ENCODE results near the gene ITGA2B. TPM values are rescaled to one million over a fixed set of nuclear protein-coding genes. Genes with fewer than 3 reads are reported as not detected.
"Not testable (repeated sequence)": the region's sequence is repeated elsewhere in the genome, so short reads cannot be mapped to it uniquely, and the experiment has no call there.

The ITGA2B gene
- total and polyA plus RNA-seq, 2 experiments from 2014 or later, result not detected

DNA sequence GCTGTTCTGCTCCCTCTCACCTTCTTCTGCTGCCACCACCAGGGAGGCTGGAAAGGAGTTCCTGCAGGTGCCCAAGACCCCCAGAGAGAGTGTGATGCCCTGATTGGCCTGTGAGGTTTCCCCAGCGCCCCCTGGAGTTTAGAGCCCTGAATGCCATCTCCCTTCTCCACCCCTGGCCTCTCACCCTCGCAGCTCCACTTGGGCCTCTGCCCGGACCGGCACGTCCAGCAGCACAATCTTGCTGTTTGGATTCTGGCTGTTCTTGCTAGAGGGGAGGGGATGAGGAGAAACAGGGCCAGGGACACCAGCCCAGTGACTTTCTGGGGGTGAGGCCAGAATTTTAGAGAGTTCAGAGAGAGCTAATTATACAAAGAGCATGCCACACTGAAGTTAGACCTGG, 13.3 kb downstream of the ITGA2B start:
- peak; percentile 57 for DNase-seq
- Histone ChIP-seq H4K20me1 (ENCODE audit: insufficient read depth) (no peaks in the 10 kb centered on the region), H3F3A (ENCODE audit: insufficient read depth) (no peaks in the 10 kb centered on the region), H3K9me2 (ENCODE audit: insufficient read depth) (no peaks in the 10 kb centered on the region), H3K27ac (no peak overlapping the region), H3K4me2 (ENCODE audit: unreplicated experiment) (no peak overlapping the region), H2AFZ (no peak overlapping the region), H3K36me3 (ENCODE audit: low read depth) (no peaks in the 10 kb centered on the region), H3K4me3 (no peak overlapping the region), H3K9me3 (ENCODE audit: low read depth) (no peaks in the 10 kb centered on the region), H3K27me3 (replicated peaks; ENCODE audit: insufficient read depth) (peaks cover 5% of the 10 kb centered on the region; the same call in 1 of the 2 replicates), H3K9ac (no peak overlapping the region), H3K79me2 (ENCODE audit: insufficient read depth) (no peaks in the 10 kb centered on the region), H3K4me1 (ENCODE audit: insufficient read depth) (no peaks in the 10 kb centered on the region)
- 7 to 8% methylated on average over 5 of the region's 5 CpGs for WGBS, 2 experiments (ENCODE audit: low coverage in 1 of 2, low lambda C conversion rate in 2 of 2, missing lambda C conversion rate in 2 of 2)
- in situ Hi-C loops (cut with MboI), result no loop called here
- TF ChIP-seq EZH2 (IDR thresholded peaks at IDR 0.05; ENCODE audit: insufficient read depth, poor library complexity, severe bottlenecking) (no peak), EZH2phosphoT487 (IDR thresholded peaks at IDR 0.05; ENCODE audit: insufficient read depth, low read depth) (no peak)

DNA sequence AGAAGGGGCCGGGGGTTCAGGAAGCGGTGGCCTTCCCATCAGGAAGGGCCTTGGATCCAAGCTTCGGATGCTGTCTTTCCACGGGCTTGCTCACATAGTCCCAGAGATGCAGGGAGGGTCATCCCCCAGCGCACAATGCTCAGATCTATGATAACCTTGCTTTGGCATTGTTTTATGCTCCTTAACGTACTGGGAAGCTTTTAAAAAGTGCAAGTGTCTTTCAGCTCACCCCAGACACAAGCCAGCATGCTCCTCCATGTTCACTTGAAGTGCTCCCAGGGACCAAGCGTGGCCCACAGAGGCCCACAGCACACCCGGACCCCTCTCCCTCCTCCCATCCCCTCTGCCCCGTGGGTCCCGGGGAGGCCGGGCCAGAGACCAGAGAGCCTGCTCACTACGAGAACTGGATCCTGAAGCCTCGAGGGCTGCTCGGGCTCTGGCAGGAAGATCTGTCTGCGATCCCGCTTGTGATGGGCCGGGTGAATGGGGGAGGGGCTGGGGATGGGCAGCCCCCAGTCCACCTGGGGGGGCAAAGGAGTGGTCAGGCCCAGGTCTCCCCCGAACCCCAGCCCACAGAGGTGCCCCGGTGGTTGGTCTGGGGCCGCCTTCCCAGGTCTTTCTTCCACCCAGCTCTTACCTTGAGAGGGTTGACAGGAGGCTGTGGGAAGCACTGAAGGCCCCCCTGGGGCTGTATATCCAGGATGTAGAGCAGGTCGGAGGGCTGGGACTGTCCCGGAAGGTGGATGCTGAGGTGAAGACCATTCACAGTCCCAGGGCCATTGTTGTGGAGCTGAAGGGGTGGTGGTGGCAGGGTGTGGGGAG, 14.0 kb downstream of the ITGA2B start:
- H3K27ac ChIP-seq, result no peak overlapping the region
- no peaks in the 10 kb centered on the region for H3K9me3 ChIP-seq (ENCODE audit: low read depth)
- no peak for TF ChIP-seq EZH2 (IDR thresholded peaks at IDR 0.05; ENCODE audit: insufficient read depth, poor library complexity, severe bottlenecking)
- TF ChIP-seq EZH2phosphoT487 (IDR thresholded peaks at IDR 0.05; ENCODE audit: insufficient read depth, low read depth), result no peak
- no peaks in the 10 kb centered on the region for H3K4me1 ChIP-seq (ENCODE audit: insufficient read depth)
- no peaks in the 10 kb centered on the region for H3K9me2 ChIP-seq (ENCODE audit: insufficient read depth)
- no peaks in the 10 kb centered on the region for H3K36me3 ChIP-seq (ENCODE audit: low read depth)
- 16 to 18% methylated on average over 19 to 22 of the region's 22 CpGs for WGBS, 2 experiments (ENCODE audit: low coverage in 1 of 2, low lambda C conversion rate in 2 of 2, missing lambda C conversion rate in 2 of 2)
- H3K4me2 ChIP-seq (ENCODE audit: unreplicated experiment), result no peak overlapping the region
- no peak for DNase-seq
- H3K4me3 ChIP-seq, result no peak overlapping the region
- H3K27me3 ChIP-seq (replicated peaks; ENCODE audit: insufficient read depth), result peaks cover 5% of the 10 kb centered on the region; the same call in 1 of the 2 replicates
- no peaks in the 10 kb centered on the region for H4K20me1 ChIP-seq (ENCODE audit: insufficient read depth)
- H3K79me2 ChIP-seq (ENCODE audit: insufficient read depth), result no peaks in the 10 kb centered on the region
- no peaks in the 10 kb centered on the region for H3F3A ChIP-seq (ENCODE audit: insufficient read depth)
- no peak overlapping the region for H2AFZ ChIP-seq
- in situ Hi-C loops (cut with MboI), result no loop called here
- H3K9ac ChIP-seq, result no peak overlapping the region

DNA sequence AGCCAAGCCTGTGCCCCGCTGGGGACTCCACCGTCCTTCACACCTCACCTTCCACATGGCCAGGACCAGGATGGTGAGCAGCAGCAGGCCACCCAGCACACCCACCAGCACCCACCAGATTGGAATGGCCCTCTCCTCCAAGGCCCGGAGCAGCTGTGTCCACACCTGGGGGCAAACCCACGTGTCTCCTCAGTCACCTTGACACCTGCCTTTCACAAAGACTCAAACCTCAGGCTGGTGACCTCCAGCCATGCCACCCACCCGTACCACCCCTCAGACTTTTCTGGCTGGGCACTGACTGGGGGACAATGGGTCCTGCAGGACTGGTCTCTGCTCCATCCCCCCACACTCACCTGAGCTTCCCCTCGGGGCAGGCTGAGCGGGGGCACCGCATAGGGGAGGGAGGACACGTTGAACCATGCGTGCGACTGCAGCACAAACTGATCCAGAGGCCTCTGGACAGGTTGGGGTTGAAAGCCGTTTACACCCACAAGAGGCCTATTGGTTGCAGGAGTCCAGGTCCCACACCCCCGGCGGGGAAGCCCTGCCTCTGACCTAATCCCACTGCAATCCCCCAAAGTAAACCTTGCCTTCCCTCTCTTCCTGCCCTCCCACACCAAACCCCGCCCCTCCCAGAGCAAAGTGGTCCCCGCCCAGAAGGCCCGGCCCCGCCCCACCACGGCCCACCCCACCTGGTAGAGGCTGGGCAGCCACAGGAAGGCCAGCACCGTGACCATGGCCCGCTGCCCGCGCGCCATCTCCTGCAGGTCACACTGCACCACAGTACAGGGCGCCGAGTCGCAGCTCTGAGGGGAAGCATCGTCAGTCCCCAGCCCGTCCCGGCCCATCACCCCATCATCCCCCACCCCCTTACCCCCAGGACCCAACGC, 14.9 kb downstream of the ITGA2B start:
- H3K9me3 ChIP-seq (ENCODE audit: low read depth), result no peaks in the 10 kb centered on the region

DNA sequence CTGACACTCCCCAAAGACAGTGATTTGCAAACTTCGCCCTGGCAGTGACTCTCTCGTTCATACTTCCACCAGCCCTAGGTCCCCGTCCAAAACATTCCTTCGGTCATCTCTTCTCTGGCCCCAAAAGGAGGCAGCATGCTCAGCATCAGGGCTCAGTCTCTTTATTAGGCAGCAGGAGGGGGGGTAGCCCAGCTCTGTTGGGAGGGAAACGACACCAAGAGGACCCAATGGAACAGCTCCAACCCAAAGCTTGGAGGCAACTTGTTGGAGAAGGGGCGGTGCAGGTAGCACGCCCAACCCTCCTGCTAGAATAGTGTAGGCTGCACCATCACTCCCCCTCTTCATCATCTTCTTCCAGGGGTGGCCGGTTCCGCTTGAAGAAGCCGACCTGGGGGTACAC, 17.4 kb downstream of the ITGA2B start:
- no peaks in the 10 kb centered on the region for H3K79me2 ChIP-seq (ENCODE audit: insufficient read depth)
- no peaks in the 10 kb centered on the region for H4K20me1 ChIP-seq (ENCODE audit: insufficient read depth)

More for the DNA sequence above, 14.9 kb downstream of the ITGA2B start:
- Histone ChIP-seq H3F3A (ENCODE audit: insufficient read depth) (no peaks in the 10 kb centered on the region), H3K9ac (no peak overlapping the region), H3K27me3 (replicated peaks; ENCODE audit: insufficient read depth) (peaks cover 5% of the 10 kb centered on the region; the same call in 1 of the 2 replicates), H3K4me3 (no peak overlapping the region), H3K4me2 (ENCODE audit: unreplicated experiment) (no peak overlapping the region), H3K36me3 (ENCODE audit: low read depth) (no peaks in the 10 kb centered on the region), H3K79me2 (ENCODE audit: insufficient read depth) (no peaks in the 10 kb centered on the region), H3K4me1 (ENCODE audit: insufficient read depth) (no peaks in the 10 kb centered on the region), H3K9me2 (ENCODE audit: insufficient read depth) (no peaks in the 10 kb centered on the region), H2AFZ (no peak overlapping the region), H3K27ac (no peak overlapping the region), H4K20me1 (ENCODE audit: insufficient read depth) (no peaks in the 10 kb centered on the region)
- 34 to 63% methylated on average over 13 to 29 of the region's 31 CpGs for whole genome bisulfite sequencing, 2 experiments (ENCODE audit: low coverage in 1 of 2, low lambda C conversion rate in 2 of 2, missing lambda C conversion rate in 2 of 2)
- TF ChIP-seq EZH2phosphoT487 (IDR thresholded peaks at IDR 0.05; ENCODE audit: insufficient read depth, low read depth) (no peak), EZH2 (IDR thresholded peaks at IDR 0.05; ENCODE audit: insufficient read depth, poor library complexity, severe bottlenecking) (no peak)
- in situ Hi-C loops (cut with MboI), result no loop called here
- no peak for DNase-seq

DNA sequence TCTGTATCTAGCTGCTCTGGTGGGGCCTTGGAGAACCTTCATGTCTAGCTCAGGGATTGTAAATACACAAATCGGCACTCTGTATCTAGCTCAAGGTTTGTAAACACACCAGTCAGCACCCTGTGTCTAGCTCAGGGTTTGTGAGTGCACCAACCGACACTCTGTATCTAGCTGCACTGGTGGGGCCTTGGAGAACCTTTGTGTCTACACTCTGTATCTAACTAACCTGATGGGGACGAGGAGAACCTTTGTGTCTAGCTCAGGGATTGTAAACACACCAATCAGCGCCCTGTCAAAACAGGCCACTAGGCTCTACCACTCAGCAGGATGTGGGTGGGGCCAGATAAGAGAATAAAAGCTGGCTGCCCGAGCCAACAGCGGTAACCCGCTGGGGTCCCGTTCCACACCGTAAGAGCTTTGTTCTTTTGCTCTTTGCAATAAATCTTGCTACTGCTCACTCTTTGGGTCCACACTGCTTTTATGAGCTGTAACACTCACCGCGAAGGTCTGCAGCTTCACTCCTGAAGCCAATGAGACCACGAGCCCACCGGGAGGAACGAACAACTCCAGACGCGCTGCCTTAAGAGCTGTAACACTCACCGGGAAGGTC, 19.9 kb downstream of the ITGA2B start:
- H3K4me3 ChIP-seq; H3K36me3 ChIP-seq (ENCODE audit: low read depth); H3K9me3 ChIP-seq (ENCODE audit: low read depth); H4K20me1 ChIP-seq (ENCODE audit: insufficient read depth); H3K27ac ChIP-seq; H3K4me1 ChIP-seq (ENCODE audit: insufficient read depth); H3K79me2 ChIP-seq (ENCODE audit: insufficient read depth); H3K9me2 ChIP-seq (ENCODE audit: insufficient read depth); DNase-seq; H3K9ac ChIP-seq; H3F3A ChIP-seq (ENCODE audit: insufficient read depth); H2AFZ ChIP-seq; H3K4me2 ChIP-seq (ENCODE audit: unreplicated experiment); in situ Hi-C loops (cut with MboI): not testable (repeated sequence)
- WGBS, 2 experiments (ENCODE audit: low coverage in 1 of 2, low lambda C conversion rate in 2 of 2, missing lambda C conversion rate in 2 of 2), result 29 to 35% methylated on average over 16 to 17 of the region's 17 CpGs
- peaks cover 25% of the 10 kb centered on the region for H3K27me3 ChIP-seq (replicated peaks; ENCODE audit: insufficient read depth)

More for the DNA sequence above, 17.4 kb downstream of the ITGA2B start:
- H3K9me2 ChIP-seq (ENCODE audit: insufficient read depth), result no peaks in the 10 kb centered on the region
- no peak overlapping the region for H3K4me3 ChIP-seq
- no peaks in the 10 kb centered on the region for H3K36me3 ChIP-seq (ENCODE audit: low read depth)
- no peak overlapping the region for H3K27ac ChIP-seq
- in situ Hi-C loops (cut with MboI), result no loop called here
- H3K27me3 ChIP-seq (replicated peaks; ENCODE audit: insufficient read depth), result peaks cover 13% of the 10 kb centered on the region; the same call in 1 of the 2 replicates
- no peak overlapping the region for H2AFZ ChIP-seq
- TF ChIP-seq EZH2phosphoT487 (IDR thresholded peaks at IDR 0.05; ENCODE audit: insufficient read depth, low read depth), result no peak
- TF ChIP-seq EZH2 (IDR thresholded peaks at IDR 0.05; ENCODE audit: insufficient read depth, poor library complexity, severe bottlenecking), result no peak
- no peak for DNase-seq
- 72 to 73% methylated on average over 10 of the region's 10 CpGs for WGBS, 2 experiments (ENCODE audit: low coverage in 1 of 2, low lambda C conversion rate in 2 of 2, missing lambda C conversion rate in 2 of 2)
- no peaks in the 10 kb centered on the region for H3F3A ChIP-seq (ENCODE audit: insufficient read depth)
- H3K9ac ChIP-seq, result no peak overlapping the region
- H3K4me2 ChIP-seq (ENCODE audit: unreplicated experiment), result no peak overlapping the region
- H3K9me3 ChIP-seq (ENCODE audit: low read depth), result no peaks in the 10 kb centered on the region
- no peaks in the 10 kb centered on the region for H3K4me1 ChIP-seq (ENCODE audit: insufficient read depth)

Data from GM23248 (cell line).